Measurements from ENCODE around the gene TASOR. TPM values are rescaled to one million over a fixed set of nuclear protein-coding genes. Genes with fewer than 3 reads are reported as not detected.

Gene TASOR
- total and polyA plus RNA-seq, 4 donors: 20.1 to 124 (median 34.1) TPM

DNA sequence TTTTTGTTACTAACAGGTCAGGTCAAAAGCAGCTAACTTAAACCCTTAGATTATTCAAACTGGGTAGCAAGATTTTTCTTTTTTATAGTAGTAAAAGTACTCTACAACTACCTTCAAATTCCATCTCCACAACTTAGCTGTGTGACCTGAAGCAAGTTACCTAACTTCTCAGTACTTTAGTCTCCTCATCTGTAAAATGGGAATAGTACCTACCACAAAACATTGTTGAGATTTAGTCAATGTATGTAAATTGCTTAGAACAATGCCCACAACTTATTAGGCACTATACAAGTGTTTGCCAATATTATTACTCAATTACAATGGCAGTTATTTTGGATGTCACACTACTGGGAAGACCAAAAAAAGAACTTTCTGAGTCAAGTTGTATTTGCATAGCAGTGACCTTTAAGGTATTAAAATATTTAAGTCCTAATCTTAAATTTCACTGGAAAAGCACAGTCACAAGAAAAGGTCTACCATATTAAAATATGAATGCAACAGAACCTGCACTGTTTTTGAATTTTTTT, 2.9 kb downstream of the TASOR start:
- H3K27me3 ChIP-seq (ENCODE audit: control insufficient read depth in 3 of 3, insufficient read depth in 3 of 3, low read length in 2 of 3): no peaks in the 10 kb centered on the region
- H3K4me3 ChIP-seq: no peak overlapping the region
- ATAC-seq (ENCODE audit: insufficient read depth, low FRiP score): no peak
- no peak for DNase-seq
- peaks cover 0 to 2% (median 0%) of the 10 kb centered on the region in 4 donors for H3K9me3 ChIP-seq (ENCODE audit: control insufficient read depth in 4 of 4, insufficient read depth in 3 of 4, low read length in 3 of 4)
- peaks cover 0 to 6% (median 0%) of the 10 kb centered on the region in 4 donors for H3K36me3 ChIP-seq (ENCODE audit: control insufficient read depth in 4 of 4, insufficient read depth in 4 of 4, low read length in 4 of 4)
- H3K27ac ChIP-seq (ENCODE audit: low read depth in 1 of 2, low read length in 1 of 2): no peak overlapping the region
- no peak overlapping the region for H3K9ac ChIP-seq (ENCODE audit: insufficient read depth in 1 of 2, low read length in 2 of 2)
- peaks cover 0 to 8% (median 0%) of the 10 kb centered on the region in 5 donors for H3K4me1 ChIP-seq (ENCODE audit: control insufficient read depth in 5 of 5, insufficient read depth in 5 of 5, low read length in 5 of 5)
- TF ChIP-seq, protein P1, sequence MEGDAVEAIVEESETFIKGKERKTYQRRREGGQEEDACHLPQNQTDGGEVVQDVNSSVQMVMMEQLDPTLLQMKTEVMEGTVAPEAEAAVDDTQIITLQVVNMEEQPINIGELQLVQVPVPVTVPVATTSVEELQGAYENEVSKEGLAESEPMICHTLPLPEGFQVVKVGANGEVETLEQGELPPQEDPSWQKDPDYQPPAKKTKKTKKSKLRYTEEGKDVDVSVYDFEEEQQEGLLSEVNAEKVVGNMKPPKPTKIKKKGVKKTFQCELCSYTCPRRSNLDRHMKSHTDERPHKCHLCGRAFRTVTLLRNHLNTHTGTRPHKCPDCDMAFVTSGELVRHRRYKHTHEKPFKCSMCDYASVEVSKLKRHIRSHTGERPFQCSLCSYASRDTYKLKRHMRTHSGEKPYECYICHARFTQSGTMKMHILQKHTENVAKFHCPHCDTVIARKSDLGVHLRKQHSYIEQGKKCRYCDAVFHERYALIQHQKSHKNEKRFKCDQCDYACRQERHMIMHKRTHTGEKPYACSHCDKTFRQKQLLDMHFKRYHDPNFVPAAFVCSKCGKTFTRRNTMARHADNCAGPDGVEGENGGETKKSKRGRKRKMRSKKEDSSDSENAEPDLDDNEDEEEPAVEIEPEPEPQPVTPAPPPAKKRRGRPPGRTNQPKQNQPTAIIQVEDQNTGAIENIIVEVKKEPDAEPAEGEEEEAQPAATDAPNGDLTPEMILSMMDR (IDR thresholded peaks at IDR 0.05; ENCODE audit: control extremely low read depth, extremely low read depth): no peak

GRCh38 chr3:56677286-56677685, 5.8 kb downstream of the TASOR start:
- TF ChIP-seq, protein P1 (IDR thresholded peaks at IDR 0.05; ENCODE audit: control extremely low read depth, extremely low read depth): no peak
- Histone ChIP-seq H3K27ac (ENCODE audit: low read depth in 1 of 2, low read length in 1 of 2) (no peak overlapping the region), H3K9me3 (ENCODE audit: control insufficient read depth in 4 of 4, insufficient read depth in 3 of 4, low read length in 3 of 4) (no peaks in the 10 kb centered on the region), H3K4me3 (no peak overlapping the region), H3K4me1 (ENCODE audit: control insufficient read depth in 5 of 5, insufficient read depth in 5 of 5, low read length in 5 of 5) (peaks cover 0 to 5% (median 0%) of the 10 kb centered on the region in 5 donors), H3K27me3 (ENCODE audit: control insufficient read depth in 3 of 3, insufficient read depth in 3 of 3, low read length in 2 of 3) (no peaks in the 10 kb centered on the region), H3K9ac (ENCODE audit: insufficient read depth in 1 of 2, low read length in 2 of 2) (no peak overlapping the region), H3K36me3 (ENCODE audit: control insufficient read depth in 4 of 4, insufficient read depth in 4 of 4, low read length in 4 of 4) (peaks cover 0 to 6% (median 4%) of the 10 kb centered on the region in 4 donors)
- ATAC-seq (ENCODE audit: insufficient read depth, low FRiP score) (no peak), DNase-seq (no peak)
- 49 to 64% methylated on average over 1 of the region's 1 CpG for WGBS, 2 donors

DNA sequence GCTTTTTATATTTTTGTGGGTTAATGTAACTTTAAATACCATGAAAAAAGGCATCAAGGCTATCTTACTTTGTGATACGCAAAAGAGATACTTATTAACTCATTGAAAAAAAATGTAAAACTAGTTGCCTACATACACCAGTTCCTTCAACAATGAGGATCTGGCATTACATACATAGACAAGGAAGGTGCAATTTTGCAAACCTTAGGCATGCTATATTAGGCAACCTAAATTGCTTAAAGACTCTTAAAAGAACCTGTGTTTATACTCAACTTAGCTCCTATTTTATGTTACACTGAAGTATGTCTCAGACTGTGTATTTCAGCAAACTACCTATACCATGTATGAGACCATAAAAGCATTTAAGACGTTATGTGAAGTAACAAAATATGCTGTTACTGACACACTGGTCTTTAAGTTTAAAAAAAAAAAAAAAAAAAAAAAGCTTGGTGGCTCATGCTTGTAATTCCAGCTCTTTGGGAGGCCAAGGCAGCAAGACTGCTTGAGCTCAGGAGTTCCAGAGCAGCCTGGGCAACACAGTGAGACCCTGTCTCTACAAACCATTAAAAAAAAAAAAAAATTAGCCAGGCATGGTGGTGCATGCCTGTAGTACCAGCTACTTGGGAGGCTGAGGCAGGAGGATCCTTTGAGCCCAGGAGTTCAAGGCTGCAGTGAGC, 9.1 kb downstream of the TASOR start:
- Histone ChIP-seq H3K4me1 (ENCODE audit: control insufficient read depth in 5 of 5, insufficient read depth in 5 of 5, low read length in 5 of 5) (peaks cover 0 to 4% (median 0%) of the 10 kb centered on the region in 5 donors), H3K27me3 (ENCODE audit: control insufficient read depth in 3 of 3, insufficient read depth in 3 of 3, low read length in 2 of 3) (no peaks in the 10 kb centered on the region), H3K9me3 (ENCODE audit: control insufficient read depth in 4 of 4, insufficient read depth in 3 of 4, low read length in 3 of 4) (no peaks in the 10 kb centered on the region), H3K9ac (ENCODE audit: insufficient read depth in 1 of 2, low read length in 2 of 2) (no peak overlapping the region), H3K36me3 (ENCODE audit: control insufficient read depth in 4 of 4, insufficient read depth in 4 of 4, low read length in 4 of 4) (peaks cover 3 to 9% (median 7%) of the 10 kb centered on the region in 4 donors), H3K4me3 (no peak overlapping the region), H3K27ac (ENCODE audit: low read depth in 1 of 2, low read length in 1 of 2) (no peak overlapping the region)
- 49 to 75% methylated on average over 2 of the region's 2 CpGs for WGBS, 2 donors
- DNase-seq (no peak), ATAC-seq (ENCODE audit: insufficient read depth, low FRiP score) (no peak)
- TF ChIP-seq, protein P1 (IDR thresholded peaks at IDR 0.05; ENCODE audit: control extremely low read depth, extremely low read depth): no peak
